Measurements from ENCODE around the gene RNASE9. TPM values are rescaled to one million over a fixed set of nuclear protein-coding genes. Genes with fewer than 3 reads are reported as not detected.
"Not testable (repeated sequence)": the region's sequence is repeated elsewhere in the genome, so short reads cannot be mapped to it uniquely, and the experiment has no call there.

The RNASE9 gene
- total and polyA plus RNA-seq, 2 donors (not counting 1 experiment from before 2014, with no cell fraction given): not detected

DNA sequence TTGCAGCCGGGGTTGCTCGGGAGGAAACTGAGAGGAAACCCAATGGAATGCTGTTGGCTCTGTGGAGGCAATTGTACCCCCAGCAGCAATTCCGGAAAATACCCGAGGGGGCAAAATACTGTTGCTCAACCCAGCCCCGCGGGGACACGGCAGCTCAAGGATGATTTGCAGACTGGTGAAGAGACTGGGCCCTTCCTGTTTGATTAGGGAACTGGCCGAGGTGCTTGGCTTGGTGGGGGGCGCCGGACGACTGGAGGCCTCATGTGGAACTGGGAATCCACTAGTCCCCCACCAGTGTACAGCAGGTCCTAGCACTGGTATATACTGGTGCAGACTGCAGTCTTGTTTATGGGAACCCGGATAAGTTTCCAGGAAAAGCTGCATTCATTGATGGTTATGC, 40.7 kb upstream of the RNASE9 start:
- no peaks in the 10 kb centered on the region for H3K36me3 ChIP-seq (ENCODE audit: control insufficient read depth, insufficient read depth, low read length)
- no peak overlapping the region for H2AFZ ChIP-seq (ENCODE audit: low read length)
- no peak overlapping the region for H3K4me2 ChIP-seq (ENCODE audit: extremely low read depth, insufficient read depth, low read length)
- no peaks in the 10 kb centered on the region for H3K27me3 ChIP-seq (ENCODE audit: control insufficient read depth, insufficient read depth, low read length)
- DNase-seq (ENCODE audit: low read depth in 2 of 2): no peak
- H3K79me2 ChIP-seq (ENCODE audit: control insufficient read depth, insufficient read depth, low read length): no peaks in the 10 kb centered on the region
- H4K20me1 ChIP-seq (ENCODE audit: control insufficient read depth, extremely low read depth, insufficient read depth, low read length): no peaks in the 10 kb centered on the region
- no peaks in the 10 kb centered on the region for H3K4me1 ChIP-seq (ENCODE audit: control insufficient read depth, extremely low read depth, insufficient read depth, low read length)
- TF ChIP-seq EZH2 (IDR thresholded peaks at IDR 0.05; ENCODE audit: low read length, missing control alignments): no peak
- TF ChIP-seq, protein P1, sequence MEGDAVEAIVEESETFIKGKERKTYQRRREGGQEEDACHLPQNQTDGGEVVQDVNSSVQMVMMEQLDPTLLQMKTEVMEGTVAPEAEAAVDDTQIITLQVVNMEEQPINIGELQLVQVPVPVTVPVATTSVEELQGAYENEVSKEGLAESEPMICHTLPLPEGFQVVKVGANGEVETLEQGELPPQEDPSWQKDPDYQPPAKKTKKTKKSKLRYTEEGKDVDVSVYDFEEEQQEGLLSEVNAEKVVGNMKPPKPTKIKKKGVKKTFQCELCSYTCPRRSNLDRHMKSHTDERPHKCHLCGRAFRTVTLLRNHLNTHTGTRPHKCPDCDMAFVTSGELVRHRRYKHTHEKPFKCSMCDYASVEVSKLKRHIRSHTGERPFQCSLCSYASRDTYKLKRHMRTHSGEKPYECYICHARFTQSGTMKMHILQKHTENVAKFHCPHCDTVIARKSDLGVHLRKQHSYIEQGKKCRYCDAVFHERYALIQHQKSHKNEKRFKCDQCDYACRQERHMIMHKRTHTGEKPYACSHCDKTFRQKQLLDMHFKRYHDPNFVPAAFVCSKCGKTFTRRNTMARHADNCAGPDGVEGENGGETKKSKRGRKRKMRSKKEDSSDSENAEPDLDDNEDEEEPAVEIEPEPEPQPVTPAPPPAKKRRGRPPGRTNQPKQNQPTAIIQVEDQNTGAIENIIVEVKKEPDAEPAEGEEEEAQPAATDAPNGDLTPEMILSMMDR (conservative IDR thresholded peaks at IDR 0.05 in 1 of 2, IDR thresholded peaks at IDR 0.05 in 1 of 2; ENCODE audit: low read depth in 1 of 2, low read length in 2 of 2): no peak
- no peaks in the 10 kb centered on the region for H3K9me3 ChIP-seq (ENCODE audit: control insufficient read depth, insufficient read depth, low read depth, low read length)
- no peak overlapping the region for H3K27ac ChIP-seq (ENCODE audit: insufficient read depth, low read length)
- no peak overlapping the region for H3K9ac ChIP-seq (ENCODE audit: insufficient read depth, low read length)
- no peak overlapping the region for H3K4me3 ChIP-seq (replicated peaks in 1 of 4; ENCODE audit: control extremely low read depth in 1 of 4, insufficient read depth in 1 of 4, low read depth in 3 of 4, low read length in 4 of 4)

DNA sequence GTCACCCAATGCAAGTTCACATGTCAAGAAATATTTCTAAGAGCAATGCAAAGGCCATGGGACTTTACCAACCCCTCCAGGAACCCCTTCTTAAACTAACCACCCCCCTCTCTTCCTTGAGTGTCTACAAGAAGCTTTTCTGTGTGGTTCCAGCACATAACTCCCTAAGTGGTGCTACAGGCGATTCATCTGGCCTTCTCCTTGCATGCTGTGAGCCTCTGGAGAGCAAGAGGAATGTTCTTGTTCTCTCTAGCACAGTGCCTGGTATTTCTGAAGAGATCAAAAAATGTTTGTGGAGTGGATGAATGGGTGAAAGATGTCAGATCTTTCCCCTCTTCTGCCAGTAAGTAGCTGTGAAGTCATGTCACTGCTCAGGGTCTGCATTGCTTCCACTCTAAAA, 36.3 kb upstream of the RNASE9 start:
- TF ChIP-seq, protein P1 (conservative IDR thresholded peaks at IDR 0.05 in 1 of 2, IDR thresholded peaks at IDR 0.05 in 1 of 2; ENCODE audit: low read depth in 1 of 2, low read length in 2 of 2): no peak
- no peak for TF ChIP-seq EZH2 (IDR thresholded peaks at IDR 0.05; ENCODE audit: low read length, missing control alignments)
- no peaks in the 10 kb centered on the region for H3K9me3 ChIP-seq (ENCODE audit: control insufficient read depth, insufficient read depth, low read depth, low read length)
- no peak for DNase-seq (ENCODE audit: low read depth in 2 of 2)
- no peaks in the 10 kb centered on the region for H3K79me2 ChIP-seq (ENCODE audit: control insufficient read depth, insufficient read depth, low read length)
- H4K20me1 ChIP-seq (ENCODE audit: control insufficient read depth, extremely low read depth, insufficient read depth, low read length): no peaks in the 10 kb centered on the region
- no peaks in the 10 kb centered on the region for H3K27me3 ChIP-seq (ENCODE audit: control insufficient read depth, insufficient read depth, low read length)
- no peak overlapping the region for H3K9ac ChIP-seq (ENCODE audit: insufficient read depth, low read length)
- no peak overlapping the region for H3K4me2 ChIP-seq (ENCODE audit: extremely low read depth, insufficient read depth, low read length)
- H3K27ac ChIP-seq (ENCODE audit: insufficient read depth, low read length): no peak overlapping the region
- H3K4me3 ChIP-seq (replicated peaks in 1 of 4; ENCODE audit: control extremely low read depth in 1 of 4, insufficient read depth in 1 of 4, low read depth in 3 of 4, low read length in 4 of 4): no peak overlapping the region
- H2AFZ ChIP-seq (ENCODE audit: low read length): no peak overlapping the region
- H3K4me1 ChIP-seq (ENCODE audit: control insufficient read depth, extremely low read depth, insufficient read depth, low read length): no peaks in the 10 kb centered on the region
- H3K36me3 ChIP-seq (ENCODE audit: control insufficient read depth, insufficient read depth, low read length): no peaks in the 10 kb centered on the region

DNA sequence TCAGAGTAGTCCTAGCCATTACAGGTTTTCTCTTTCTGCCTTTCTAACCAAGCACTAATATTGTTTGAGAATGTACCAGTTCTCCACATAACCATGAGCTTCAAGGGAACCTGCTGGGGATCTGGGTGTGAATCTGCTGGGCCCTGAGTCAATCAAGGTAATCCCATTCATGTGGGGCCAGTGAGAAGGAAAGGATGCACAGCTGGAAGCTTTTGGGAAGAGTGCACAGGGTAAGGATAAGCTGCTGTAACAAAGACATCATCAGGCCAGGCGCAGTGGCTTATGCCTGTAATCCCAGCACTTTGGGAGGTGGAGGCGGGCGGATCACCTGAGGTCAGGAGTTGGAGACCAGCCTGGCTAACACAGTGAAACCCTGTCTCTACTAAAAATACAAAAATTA, 34.9 kb upstream of the RNASE9 start:
- H3K79me2 ChIP-seq (ENCODE audit: control insufficient read depth, insufficient read depth, low read length); H3K9me3 ChIP-seq (ENCODE audit: control insufficient read depth, insufficient read depth, low read depth, low read length); H4K20me1 ChIP-seq (ENCODE audit: control insufficient read depth, extremely low read depth, insufficient read depth, low read length); DNase-seq (ENCODE audit: low read depth in 2 of 2); H3K4me1 ChIP-seq (ENCODE audit: control insufficient read depth, extremely low read depth, insufficient read depth, low read length); H3K36me3 ChIP-seq (ENCODE audit: control insufficient read depth, insufficient read depth, low read length); H3K27me3 ChIP-seq (ENCODE audit: control insufficient read depth, insufficient read depth, low read length); H3K9ac ChIP-seq (ENCODE audit: insufficient read depth, low read length); H3K27ac ChIP-seq (ENCODE audit: insufficient read depth, low read length); H2AFZ ChIP-seq (ENCODE audit: low read length); H3K4me2 ChIP-seq (ENCODE audit: extremely low read depth, insufficient read depth, low read length); H3K4me3 ChIP-seq (replicated peaks in 1 of 4; ENCODE audit: control extremely low read depth in 1 of 4, insufficient read depth in 1 of 4, low read depth in 3 of 4, low read length in 4 of 4): not testable (repeated sequence)

Measured in fibroblast of lung (primary cell).